Skeletal muscle satellite cell (primary cell): ENCODE results near the gene KIRREL2.

Experiments used
- H3K27me3 ChIP-seq: 2 replicates; pipeline ENCODE4 v1.7.0; 2013; ENCODE audit warnings: low read length; ENCODE audit not compliant: control insufficient read depth, insufficient read depth
- H3K36me3 ChIP-seq: 2 replicates; pipeline ENCODE4 v1.7.0; 2013; ENCODE audit warnings: mild to moderate bottlenecking, control low read depth, low read length; ENCODE audit not compliant: insufficient read depth
- H3K4me1 ChIP-seq: 2 replicates; pipeline ENCODE4 v1.7.0; 2013; ENCODE audit warnings: low read length; ENCODE audit not compliant: control insufficient read depth, insufficient read depth
- H3K4me2 ChIP-seq: 2 replicates; pipeline ENCODE4 v1.7.0; 2013; ENCODE audit warnings: mild to moderate bottlenecking, low read length
- H3K4me3 ChIP-seq: 2 replicates; pipeline ENCODE4 v1.7.0; 2013; ENCODE audit warnings: low read length
- H3K9ac ChIP-seq: 2 replicates; pipeline ENCODE4 v1.7.0; 2013; ENCODE audit warnings: mild to moderate bottlenecking, low read depth, low read length, moderate library complexity
- H3K9me3 ChIP-seq: replicated peaks from 2 replicates; pipeline ENCODE4 v1.7.0; 2013; ENCODE audit warnings: mild to moderate bottlenecking, control low read depth, low read length

The KIRREL2 gene

GRCh38 chr19:35872180-35872579, 15.5 kb downstream of the KIRREL2 start:
- Histone ChIP-seq H3K27me3 (peaks cover 14% of the 10 kb centered on the region), H3K4me1 (peaks cover 16% of the 10 kb centered on the region), H3K36me3 (no peaks in the 10 kb centered on the region), H3K4me3 (no peak overlapping the region), H3K4me2 (no peak overlapping the region), H3K9ac (no peak overlapping the region), H3K9me3 (no peaks in the 10 kb centered on the region)

- H3K27me3 ChIP-seq: peaks cover 9% of the 10 kb centered on the region
- H3K9ac ChIP-seq: no peak overlapping the region
- peaks cover 9% of the 10 kb centered on the region for H3K4me1 ChIP-seq
Measured at GRCh38 chr19:35874392-35874930, 17.8 kb downstream of the KIRREL2 start.

GRCh38 chr19:35879068-35879467, 22.4 kb downstream of the KIRREL2 start:
- Histone ChIP-seq H3K36me3 (no peaks in the 10 kb centered on the region), H3K4me2 (no peak overlapping the region), H3K9ac (no peak overlapping the region), H3K4me3 (no peak overlapping the region), H3K27me3 (peaks cover 4% of the 10 kb centered on the region), H3K9me3 (no peaks in the 10 kb centered on the region), H3K4me1 (peaks cover 5% of the 10 kb centered on the region)

More at GRCh38 chr19:35874392-35874930, 17.8 kb downstream of the KIRREL2 start:
- Histone ChIP-seq H3K4me3 (no peak overlapping the region), H3K9me3 (no peaks in the 10 kb centered on the region), H3K36me3 (no peaks in the 10 kb centered on the region), H3K4me2 (no peak overlapping the region)

GRCh38 chr19:35879770-35880317, 23.1 kb downstream of the KIRREL2 start:
- Histone ChIP-seq H3K27me3 (peaks cover 4% of the 10 kb centered on the region), H3K4me1 (peaks cover 5% of the 10 kb centered on the region), H3K36me3 (no peaks in the 10 kb centered on the region), H3K4me2 (peak overlapping the region; percentile 13), H3K9ac (no peak overlapping the region), H3K4me3 (no peak overlapping the region), H3K9me3 (no peaks in the 10 kb centered on the region)

- Histone ChIP-seq H3K9ac (no peak overlapping the region), H3K4me2 (no peak overlapping the region), H3K36me3 (peaks cover 5% of the 10 kb centered on the region), H3K9me3 (no peaks in the 10 kb centered on the region), H3K4me1 (peaks cover 5% of the 10 kb centered on the region), H3K27me3 (peaks cover 4% of the 10 kb centered on the region), H3K4me3 (no peak overlapping the region)
Measured at GRCh38 chr19:35882114-35882832, 25.6 kb downstream of the KIRREL2 start.

- Histone ChIP-seq H3K9ac (no peak overlapping the region), H3K4me2 (no peak overlapping the region), H3K4me3 (no peak overlapping the region), H3K9me3 (no peaks in the 10 kb centered on the region), H3K36me3 (peaks cover 18% of the 10 kb centered on the region), H3K4me1 (peaks cover 5% of the 10 kb centered on the region), H3K27me3 (peaks cover 3% of the 10 kb centered on the region)
Measured at GRCh38 chr19:35883882-35884281, 27.2 kb downstream of the KIRREL2 start.

GRCh38 chr19:35885225-35885738, 28.6 kb downstream of the KIRREL2 start:
- Histone ChIP-seq H3K4me2 (no peak overlapping the region), H3K9me3 (no peaks in the 10 kb centered on the region), H3K36me3 (peaks cover 26% of the 10 kb centered on the region), H3K4me1 (no peaks in the 10 kb centered on the region), H3K9ac (no peak overlapping the region), H3K27me3 (no peaks in the 10 kb centered on the region), H3K4me3 (no peak overlapping the region)

- no peaks in the 10 kb centered on the region for H3K27me3 ChIP-seq
- H3K9ac ChIP-seq: no peak overlapping the region
- H3K4me3 ChIP-seq: no peak overlapping the region
- no peak overlapping the region for H3K4me2 ChIP-seq
- H3K36me3 ChIP-seq: peaks cover 29% of the 10 kb centered on the region
- H3K9me3 ChIP-seq: no peaks in the 10 kb centered on the region
- no peaks in the 10 kb centered on the region for H3K4me1 ChIP-seq
Measured at GRCh38 chr19:35885904-35886303, 29.2 kb downstream of the KIRREL2 start.

- Histone ChIP-seq H3K4me3 (no peak overlapping the region), H3K36me3 (peaks cover 33% of the 10 kb centered on the region), H3K9me3 (no peaks in the 10 kb centered on the region), H3K9ac (no peak overlapping the region), H3K27me3 (no peaks in the 10 kb centered on the region), H3K4me2 (no peak overlapping the region), H3K4me1 (no peaks in the 10 kb centered on the region)
Measured at GRCh38 chr19:35887197-35887596, 30.5 kb downstream of the KIRREL2 start.

GRCh38 chr19:35888398-35888797, 31.7 kb downstream of the KIRREL2 start:
- Histone ChIP-seq H3K4me1 (no peaks in the 10 kb centered on the region), H3K9ac (no peak overlapping the region), H3K27me3 (no peaks in the 10 kb centered on the region), H3K36me3 (peaks cover 42% of the 10 kb centered on the region), H3K4me3 (no peak overlapping the region), H3K4me2 (no peak overlapping the region), H3K9me3 (no peaks in the 10 kb centered on the region)

- peaks cover 46% of the 10 kb centered on the region for H3K36me3 ChIP-seq
- H3K9ac ChIP-seq: no peak overlapping the region
- no peaks in the 10 kb centered on the region for H3K9me3 ChIP-seq
- no peak overlapping the region for H3K4me2 ChIP-seq
- no peaks in the 10 kb centered on the region for H3K27me3 ChIP-seq
- no peaks in the 10 kb centered on the region for H3K4me1 ChIP-seq
- no peak overlapping the region for H3K4me3 ChIP-seq
Measured at GRCh38 chr19:35889370-35890112, 32.8 kb downstream of the KIRREL2 start.
